ENCODE data around the gene CIB2.

Gene CIB2

GRCh38 chr15:78082743-78083110 lies 48.5 kb downstream of the CIB2 start:
- no peak for DNase-seq

- no peak for DNase-seq
Observed at GRCh38 chr15:78082106-78082742, 49.0 kb downstream of the CIB2 start.

- DNase-seq: no peak
Observed at GRCh38 chr15:78080088-78080460, 51.2 kb downstream of the CIB2 start.

- DNase-seq: no peak
Observed at GRCh38 chr15:78079298-78080087, 51.8 kb downstream of the CIB2 start.

- DNase-seq: peak; percentile 62
Observed at GRCh38 chr15:78077871-78078210, 53.4 kb downstream of the CIB2 start.

GRCh38 chr15:78077053-78077870 lies 54.0 kb downstream of the CIB2 start, which contains the start of gene TBC1D2B:
TSS of gene TBC1D2B (minus strand) at chr15:78077711. CDS start at chr15:78077652, 59 bp downstream.
- peak; percentile 78 for DNase-seq

- no peak for DNase-seq
Observed at GRCh38 chr15:78076231-78077052, 54.8 kb downstream of the CIB2 start.

- peak; percentile 68 for DNase-seq
Observed at GRCh38 chr15:78075490-78076230, 55.6 kb downstream of the CIB2 start.

GRCh38 chr15:78073046-78073787 lies 58.0 kb downstream of the CIB2 start:
- no peak for DNase-seq

GRCh38 chr15:78072080-78072892 lies 59.0 kb downstream of the CIB2 start:
- peak; percentile 38 for DNase-seq

GRCh38 chr15:78071383-78071782 lies 59.9 kb downstream of the CIB2 start:
- DNase-seq: no peak

- no peak for DNase-seq
Observed at GRCh38 chr15:78070049-78070700, 61.1 kb downstream of the CIB2 start.

GRCh38 chr15:78069462-78070029 lies 61.7 kb downstream of the CIB2 start:
- no peak for DNase-seq

GRCh38 chr15:78069052-78069414 lies 62.2 kb downstream of the CIB2 start:
- no peak for DNase-seq

- peak; percentile 51 for DNase-seq
Observed at GRCh38 chr15:78067328-78068228, 63.7 kb downstream of the CIB2 start.

GRCh38 chr15:78065973-78066946 lies 65.0 kb downstream of the CIB2 start:
- DNase-seq: peak; percentile 35

GRCh38 chr15:78065284-78065872 lies 65.9 kb downstream of the CIB2 start:
- no peak for DNase-seq
